HCT116 (cell line): ENCODE results near the gene ANKRD40CL. TPM values are rescaled to one million over a fixed set of nuclear protein-coding genes. Genes with fewer than 3 reads are reported as not detected.

Experiments
- ATAC-seq: fragments of 200-7000 bp; cut with Tn5 transposase; 2 replicates; pipeline ENCODE4 v1.9.1; 2020; ENCODE audit warnings: mild to moderate bottlenecking, moderate library complexity
- BruUV-seq: library from RNA; stranded (reverse); fragments of 400-500 nt; replicated peaks from 2 replicates; lab custom pipeline; 2021; lab: Mats Ljungman, UMichigan
- CTCF ChIA-PET: fragments of 300-600 bp; sonication (Branson Sonifier 250); formaldehyde crosslinking; loops from one replicate; lab custom pipeline; 2021; ENCODE audit warnings: antibody characterized with exemption; lab: Charles Lee
- POLR2A ChIA-PET: fragments of 300-600, 350-600 bp; sonication (Branson Sonifier 250); formaldehyde crosslinking; loops from one replicate; lab custom pipeline; 2021; ENCODE audit warnings: antibody characterized with exemption; lab: Charles Lee
- RAD21 ChIA-PET, 2 experiments: fragments of 300-600 bp; sonication (Branson Sonifier 250); formaldehyde crosslinking; loops; one replicate each; lab custom pipeline; 2023; ENCODE audit warnings: low total read pairs in 2 of 2; ENCODE audit not compliant: uncharacterized antibody in 2 of 2, unreplicated experiment in 2 of 2, low non-redundant PET in 1 of 2; lab: Charles Lee
- DNase-seq: peaks from one replicate; pipeline ENCODE4 v3.0.0-alpha.2; 2010; ENCODE audit warnings: low read depth, low spot score
- H2AFZ ChIP-seq: fragments of 200-600 bp; shearing (Covaris generic), sonication (generic); 2 replicates; pipeline ENCODE4 v1.6.1; 2017; ENCODE audit warnings: low read depth, mixed run types, mixed read lengths, antibody characterized with exemption, low read length; ENCODE audit not compliant: poor library complexity, severe bottlenecking
- H3K27ac ChIP-seq: 2 replicates; pipeline ENCODE4 v1.5.1; 2012; ENCODE audit warnings: low read depth, low read length
- H3K27me3 ChIP-seq: fragments of 200-600 bp; sonication (generic); 2 replicates; pipeline ENCODE4 v1.6.1; 2016; ENCODE audit warnings: mixed run types, low read length, mixed read lengths; ENCODE audit not compliant: insufficient read depth
- H3K36me3 ChIP-seq, 2 experiments: fragments of 200-500 bp in 1 of 2; fragments of 200-600 bp in 1 of 2; sonication (Bioruptor generic) in 1 of 2; sonication (generic) in 1 of 2; 2 replicates each; pipeline versions ENCODE4 v1.5.1 to v1.6.1; 2014 to 2016; ENCODE audit warnings: low read length in 2 of 2, inconsistent platforms in 1 of 2, mixed read lengths in 1 of 2, mixed run types in 1 of 2; ENCODE audit not compliant: insufficient read depth in 2 of 2, control insufficient read depth in 1 of 2
- H3K4me1 ChIP-seq, 2 experiments: fragments of 200-600 bp in 1 of 2; sonication (generic) in 1 of 2; 2 replicates each; pipeline versions ENCODE4 v1.5.1 to v1.6.1; 2012 to 2017; ENCODE audit warnings: low read length in 2 of 2, inconsistent platforms in 1 of 2, mild to moderate bottlenecking in 1 of 2, mixed read lengths in 1 of 2, mixed run types in 1 of 2, moderate library complexity in 1 of 2; ENCODE audit not compliant: insufficient read depth in 2 of 2, control insufficient read depth in 1 of 2
- H3K4me2 ChIP-seq: fragments of 200-600 bp; sonication (generic); 2 replicates; pipeline ENCODE4 v1.6.1; 2017; ENCODE audit warnings: mixed run types, low read length, mixed read lengths
- H3K4me3 ChIP-seq, 2 experiments: fragments of 200-600 bp in 1 of 2; sonication (generic) in 1 of 2; replicated peaks in 1 of 2; 2 replicates each; pipeline ENCODE4 v1.5.1; 2011 to 2016; ENCODE audit warnings: low read length in 2 of 2, control low read depth in 1 of 2, low read depth in 1 of 2, mild to moderate bottlenecking in 1 of 2, mixed read lengths in 1 of 2, mixed run types in 1 of 2
- H3K79me2 ChIP-seq: fragments of 200-600 bp; sonication (generic); 2 replicates; pipeline ENCODE4 v1.6.1; 2017; ENCODE audit warnings: mild to moderate bottlenecking, mixed run types, low read length, moderate library complexity, mixed read lengths; ENCODE audit not compliant: insufficient read depth
- H3K9ac ChIP-seq: fragments of 200-600 bp; sonication (generic); 2 replicates; pipeline ENCODE4 v1.6.1; 2016; ENCODE audit warnings: low read length, mixed read lengths
- H3K9me2 ChIP-seq: fragments of 200-600 bp; sonication (generic), shearing (Covaris generic); 2 replicates; pipeline ENCODE4 v1.6.1; 2017; ENCODE audit warnings: mixed run types, mild to moderate bottlenecking, moderate library complexity; ENCODE audit not compliant: insufficient read depth
- H3K9me3 ChIP-seq, 2 experiments: fragments of 200-500 bp in 1 of 2; fragments of 200-600 bp in 1 of 2; sonication (Bioruptor generic) in 1 of 2; sonication (generic) in 1 of 2; 2 replicates each; pipeline ENCODE4 v1.6.1; 2014 to 2017; ENCODE audit warnings: low read length in 2 of 2, mixed read lengths in 2 of 2, inconsistent platforms in 1 of 2, low read depth in 1 of 2, mild to moderate bottlenecking in 1 of 2, mixed run types in 1 of 2, moderate library complexity in 1 of 2; ENCODE audit not compliant: control insufficient read depth in 1 of 2, insufficient read depth in 1 of 2
- H4K20me1 ChIP-seq: fragments of 200-600 bp; sonication (generic), shearing (Covaris generic); 2 replicates; pipeline ENCODE4 v1.6.1; 2017; ENCODE audit warnings: mixed run types, mild to moderate bottlenecking, moderate library complexity; ENCODE audit not compliant: insufficient read depth
- CBX3 ChIP-seq: IDR thresholded peaks from 2 replicates; pipeline ENCODE4 v1.6.1; 2012; ENCODE audit warnings: low read depth
- ELF1 ChIP-seq: IDR thresholded peaks from 2 replicates; pipeline ENCODE4 v1.6.1; 2012; ENCODE audit warnings: low read depth, borderline replicate concordance
- EZH2 ChIP-seq: fragments of 200-600 bp; sonication (generic); IDR thresholded peaks from 2 replicates; pipeline ENCODE4 v1.6.1; 2017; ENCODE audit warnings: antibody characterized with exemption, mixed run types
- EZH2phosphoT487 ChIP-seq: fragments of 200-600 bp; IDR thresholded peaks from 2 replicates; pipeline ENCODE4 v1.6.1; 2018; ENCODE audit warnings: antibody characterized with exemption, borderline replicate concordance
- JUND ChIP-seq: IDR thresholded peaks from 2 replicates; pipeline ENCODE4 v1.6.1; 2012
- POLR2A ChIP-seq: IDR thresholded peaks from 2 replicates; pipeline ENCODE4 v1.7.0; 2011; ENCODE audit warnings: borderline replicate concordance; ENCODE audit not compliant: insufficient read depth, insufficient read length; ENCODE audit errors: extremely low read depth
- POLR2AphosphoS5 ChIP-seq: IDR thresholded peaks from 2 replicates; pipeline ENCODE4 v1.6.1; 2011; ENCODE audit warnings: mild to moderate bottlenecking, low read depth, low read length, moderate library complexity
- SP1 ChIP-seq: IDR thresholded peaks from 2 replicates; pipeline ENCODE4 v1.6.1; 2012; ENCODE audit warnings: low read depth
- TCF7L2 ChIP-seq: IDR thresholded peaks from 2 replicates; pipeline ENCODE4 v1.7.0; 2011; ENCODE audit warnings: borderline replicate concordance, inconsistent platforms; ENCODE audit not compliant: insufficient read depth, insufficient read length; ENCODE audit errors: extremely low read depth
- ZFX ChIP-seq: fragments of 450-650 bp; IDR thresholded peaks from 2 replicates; pipeline ENCODE4 v1.6.1; 2017
- ZNF274 ChIP-seq: fragments of 200-500 bp; sonication (Bioruptor generic); IDR thresholded peaks from 2 replicates; pipeline ENCODE4 v1.6.1; 2014; ENCODE audit warnings: mild to moderate bottlenecking, low read depth, low read length, inconsistent platforms
- intact Hi-C: fragments of 100-400 bp; cut with micrococcal nuclease; formaldehyde crosslinking; loops from 2 replicates; pipeline ENCODE4 v1.10.0; 2022
- total RNA-seq: library from RNA; stranded (reverse); gene quantifications from one replicate; pipeline ENCODE4 v1.2.1, GENCODE V29; 2021; ENCODE audit not compliant: unreplicated experiment
- TF ChIP-seq, protein P1 (sequence below): IDR thresholded peaks from 2 replicates; pipeline ENCODE4 v1.6.1; 2011; ENCODE audit warnings: mild to moderate bottlenecking, low read length, moderate library complexity; ENCODE audit not compliant: insufficient replicate concordance; ENCODE audit errors: extremely low read depth
- TF ChIP-seq, protein P2 (sequence below): IDR thresholded peaks from 2 replicates; pipeline ENCODE4 v1.6.1; 2012
- TF ChIP-seq, protein P3 (sequence below): IDR thresholded peaks from 2 replicates; pipeline ENCODE4 v1.6.1; 2012; ENCODE audit warnings: low read depth
- TF ChIP-seq, protein P4 (sequence below), 3 experiments: fragments of 200-600 bp in 1 of 3; sonication (generic) in 1 of 3; IDR thresholded peaks in 2 of 3; conservative IDR thresholded peaks in 1 of 3; 2 replicates each; pipeline ENCODE4 v1.5.1; 2012 to 2017; ENCODE audit warnings: low read depth in 2 of 3, low read length in 2 of 3, antibody characterized with exemption in 1 of 3, borderline replicate concordance in 1 of 3, control low read depth in 1 of 3, mild to moderate bottlenecking in 1 of 3, mixed read lengths in 1 of 3, mixed run types in 1 of 3, moderate library complexity in 1 of 3; ENCODE audit not compliant: insufficient read depth in 1 of 3

Gene ANKRD40CL
- total RNA-seq, 1 experiment from 2014 or later = 0.57 TPM

DNA sequence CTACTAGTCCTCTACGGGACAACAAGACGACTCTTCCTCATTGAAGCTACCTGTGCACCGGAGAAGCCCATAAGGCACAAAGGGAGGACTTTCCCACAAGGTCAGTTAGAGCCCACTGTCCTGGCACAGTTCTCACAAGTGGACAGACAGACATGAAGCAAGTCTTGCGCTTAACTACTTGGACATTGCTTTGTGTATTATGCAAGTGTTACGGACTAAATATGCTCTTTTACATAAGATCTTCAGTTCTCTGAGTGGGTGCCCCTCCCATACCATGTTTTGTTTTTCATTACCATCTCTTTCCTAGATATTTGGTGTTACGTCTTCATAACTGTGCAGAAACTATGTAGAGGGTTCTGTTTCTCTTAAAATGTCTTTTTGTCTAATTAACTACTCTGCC is 18.1 kb downstream of the ANKRD40CL start:
- H3K4me1 ChIP-seq = no peaks in the 10 kb centered on the region
- BruUV-seq = no TSS peak
- no peaks in the 10 kb centered on the region for H3K9me2 ChIP-seq
- no peak overlapping the region for H3K4me2 ChIP-seq
- DNase-seq (no peak), ATAC-seq (no peak)
- no peak overlapping the region for H3K4me3 ChIP-seq
- H3K27ac ChIP-seq = no peak overlapping the region
- H4K20me1 ChIP-seq = peaks cover 13% of the 10 kb centered on the region
- peaks cover 84 to 99% of the 10 kb centered on the region in 2 experiments for H3K36me3 ChIP-seq
- H3K79me2 ChIP-seq = peaks cover 73% of the 10 kb centered on the region
- ChIA-PET CTCF (no interaction called here), POLR2A (no interaction called here), RAD21 (no interaction called here)
- TF ChIP-seq, protein P1, sequence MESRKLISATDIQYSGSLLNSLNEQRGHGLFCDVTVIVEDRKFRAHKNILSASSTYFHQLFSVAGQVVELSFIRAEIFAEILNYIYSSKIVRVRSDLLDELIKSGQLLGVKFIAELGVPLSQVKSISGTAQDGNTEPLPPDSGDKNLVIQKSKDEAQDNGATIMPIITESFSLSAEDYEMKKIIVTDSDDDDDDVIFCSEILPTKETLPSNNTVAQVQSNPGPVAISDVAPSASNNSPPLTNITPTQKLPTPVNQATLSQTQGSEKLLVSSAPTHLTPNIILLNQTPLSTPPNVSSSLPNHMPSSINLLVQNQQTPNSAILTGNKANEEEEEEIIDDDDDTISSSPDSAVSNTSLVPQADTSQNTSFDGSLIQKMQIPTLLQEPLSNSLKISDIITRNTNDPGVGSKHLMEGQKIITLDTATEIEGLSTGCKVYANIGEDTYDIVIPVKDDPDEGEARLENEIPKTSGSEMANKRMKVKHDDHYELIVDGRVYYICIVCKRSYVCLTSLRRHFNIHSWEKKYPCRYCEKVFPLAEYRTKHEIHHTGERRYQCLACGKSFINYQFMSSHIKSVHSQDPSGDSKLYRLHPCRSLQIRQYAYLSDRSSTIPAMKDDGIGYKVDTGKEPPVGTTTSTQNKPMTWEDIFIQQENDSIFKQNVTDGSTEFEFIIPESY = no peak
- TF ChIP-seq POLR2AphosphoS5 (no peak), ZNF274 (no peak), ZFX (no peak), EZH2phosphoT487 (no peak), SP1 (no peak), POLR2A (no peak), TCF7L2 (no peak), CBX3 (no peak), JUND (no peak), ELF1 (no peak), EZH2 (no peak)
- TF ChIP-seq, protein P2, sequence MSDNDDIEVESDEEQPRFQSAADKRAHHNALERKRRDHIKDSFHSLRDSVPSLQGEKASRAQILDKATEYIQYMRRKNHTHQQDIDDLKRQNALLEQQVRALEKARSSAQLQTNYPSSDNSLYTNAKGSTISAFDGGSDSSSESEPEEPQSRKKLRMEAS = no peak
- TF ChIP-seq, protein P3, sequence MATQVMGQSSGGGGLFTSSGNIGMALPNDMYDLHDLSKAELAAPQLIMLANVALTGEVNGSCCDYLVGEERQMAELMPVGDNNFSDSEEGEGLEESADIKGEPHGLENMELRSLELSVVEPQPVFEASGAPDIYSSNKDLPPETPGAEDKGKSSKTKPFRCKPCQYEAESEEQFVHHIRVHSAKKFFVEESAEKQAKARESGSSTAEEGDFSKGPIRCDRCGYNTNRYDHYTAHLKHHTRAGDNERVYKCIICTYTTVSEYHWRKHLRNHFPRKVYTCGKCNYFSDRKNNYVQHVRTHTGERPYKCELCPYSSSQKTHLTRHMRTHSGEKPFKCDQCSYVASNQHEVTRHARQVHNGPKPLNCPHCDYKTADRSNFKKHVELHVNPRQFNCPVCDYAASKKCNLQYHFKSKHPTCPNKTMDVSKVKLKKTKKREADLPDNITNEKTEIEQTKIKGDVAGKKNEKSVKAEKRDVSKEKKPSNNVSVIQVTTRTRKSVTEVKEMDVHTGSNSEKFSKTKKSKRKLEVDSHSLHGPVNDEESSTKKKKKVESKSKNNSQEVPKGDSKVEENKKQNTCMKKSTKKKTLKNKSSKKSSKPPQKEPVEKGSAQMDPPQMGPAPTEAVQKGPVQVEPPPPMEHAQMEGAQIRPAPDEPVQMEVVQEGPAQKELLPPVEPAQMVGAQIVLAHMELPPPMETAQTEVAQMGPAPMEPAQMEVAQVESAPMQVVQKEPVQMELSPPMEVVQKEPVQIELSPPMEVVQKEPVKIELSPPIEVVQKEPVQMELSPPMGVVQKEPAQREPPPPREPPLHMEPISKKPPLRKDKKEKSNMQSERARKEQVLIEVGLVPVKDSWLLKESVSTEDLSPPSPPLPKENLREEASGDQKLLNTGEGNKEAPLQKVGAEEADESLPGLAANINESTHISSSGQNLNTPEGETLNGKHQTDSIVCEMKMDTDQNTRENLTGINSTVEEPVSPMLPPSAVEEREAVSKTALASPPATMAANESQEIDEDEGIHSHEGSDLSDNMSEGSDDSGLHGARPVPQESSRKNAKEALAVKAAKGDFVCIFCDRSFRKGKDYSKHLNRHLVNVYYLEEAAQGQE = no peak
- TF ChIP-seq, protein P4, sequence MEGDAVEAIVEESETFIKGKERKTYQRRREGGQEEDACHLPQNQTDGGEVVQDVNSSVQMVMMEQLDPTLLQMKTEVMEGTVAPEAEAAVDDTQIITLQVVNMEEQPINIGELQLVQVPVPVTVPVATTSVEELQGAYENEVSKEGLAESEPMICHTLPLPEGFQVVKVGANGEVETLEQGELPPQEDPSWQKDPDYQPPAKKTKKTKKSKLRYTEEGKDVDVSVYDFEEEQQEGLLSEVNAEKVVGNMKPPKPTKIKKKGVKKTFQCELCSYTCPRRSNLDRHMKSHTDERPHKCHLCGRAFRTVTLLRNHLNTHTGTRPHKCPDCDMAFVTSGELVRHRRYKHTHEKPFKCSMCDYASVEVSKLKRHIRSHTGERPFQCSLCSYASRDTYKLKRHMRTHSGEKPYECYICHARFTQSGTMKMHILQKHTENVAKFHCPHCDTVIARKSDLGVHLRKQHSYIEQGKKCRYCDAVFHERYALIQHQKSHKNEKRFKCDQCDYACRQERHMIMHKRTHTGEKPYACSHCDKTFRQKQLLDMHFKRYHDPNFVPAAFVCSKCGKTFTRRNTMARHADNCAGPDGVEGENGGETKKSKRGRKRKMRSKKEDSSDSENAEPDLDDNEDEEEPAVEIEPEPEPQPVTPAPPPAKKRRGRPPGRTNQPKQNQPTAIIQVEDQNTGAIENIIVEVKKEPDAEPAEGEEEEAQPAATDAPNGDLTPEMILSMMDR (IDR thresholded peaks at IDR 0.05 in 2 of 3, conservative IDR thresholded peaks at IDR 0.05 in 1 of 3; ENCODE audit: borderline replicate concordance in 1 of 3, insufficient read depth in 1 of 3, low read depth in 2 of 3, low read length in 2 of 3) = no peak
- no peaks in the 10 kb centered on the region for H3K27me3 ChIP-seq
- H3K9me3 ChIP-seq = no peaks in the 10 kb centered on the region
- no peak overlapping the region for H2AFZ ChIP-seq
- no peak overlapping the region for H3K9ac ChIP-seq
- intact Hi-C loops = no loop called here
